DMS153 treated with DMSO at 0.1 percent for 48 hours (cell line): ENCODE measurements around the gene WDR38.

Source experiments
- DNase-seq: peaks from one replicate; lab custom pipeline; 2025; ENCODE audit not compliant: unreplicated experiment; lab: John Stamatoyannopoulos, UW

WDR38 gene

DNA sequence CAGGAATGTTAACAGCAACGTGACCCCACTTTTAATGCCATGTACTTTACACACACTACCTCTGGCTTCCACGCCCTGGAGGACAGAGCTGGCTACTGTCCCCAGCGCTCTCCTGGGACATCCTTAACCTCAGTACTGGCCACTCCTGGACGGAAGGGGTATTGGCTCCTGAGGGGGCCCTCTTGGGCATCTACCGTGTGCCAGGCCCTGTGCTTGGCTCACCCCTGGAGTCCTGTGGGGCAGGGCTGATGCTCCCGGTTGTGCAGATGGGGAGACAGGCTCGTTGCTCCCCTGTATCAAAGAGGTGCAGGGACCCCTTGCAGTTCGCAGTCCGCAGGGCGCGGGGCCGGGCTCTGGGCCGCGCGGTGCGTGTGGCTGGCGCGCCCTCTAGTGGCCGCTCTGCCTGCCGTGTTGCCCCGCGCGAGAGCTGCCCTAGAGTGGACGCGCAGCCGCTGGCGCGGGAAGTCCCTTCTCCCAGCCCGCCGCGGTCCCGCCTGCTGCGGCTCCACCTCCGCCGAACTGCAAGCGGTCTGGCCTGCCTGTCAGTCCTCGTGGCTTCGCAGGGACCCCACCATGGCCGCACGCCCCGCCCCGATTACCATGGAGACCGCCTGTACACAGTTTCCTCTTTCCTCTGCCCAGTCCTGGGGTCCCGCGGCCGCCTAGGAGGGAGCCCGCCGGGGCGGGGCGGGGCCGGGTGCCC is at the start of gene WDR38:
Gene WDR38 (plus strand): TSS at position 632 of the 703 bp plus-strand sequence. CDS start 72 bp downstream, outside the sequence.
- DNase-seq, result no peak

- no peak for DNase-seq
Measured at GRCh38 chr9:124803911-124804310, 49.3 kb upstream of the WDR38 start.

DNA sequence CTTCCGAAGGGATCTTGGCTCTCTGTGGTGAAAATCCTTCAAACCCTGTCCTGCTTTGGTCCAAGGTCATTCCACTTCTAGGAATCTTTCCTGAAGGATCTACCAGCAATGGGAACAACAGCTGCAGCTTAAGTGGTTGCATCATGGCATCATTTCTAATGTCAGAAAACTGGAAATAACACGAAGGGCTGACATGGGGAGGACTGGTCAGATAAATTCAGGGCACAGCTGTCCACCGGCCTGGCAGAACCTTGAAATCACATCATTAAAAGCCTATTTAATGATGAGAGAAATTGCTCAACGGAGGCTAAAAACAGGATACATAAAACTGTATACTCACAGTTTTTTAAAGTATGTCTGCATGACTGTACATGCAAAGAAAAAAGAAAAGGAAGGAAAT is 48.1 kb upstream of the WDR38 start:
- no peak for DNase-seq

- no peak for DNase-seq
Measured at GRCh38 chr9:124808246-124808956, 44.9 kb upstream of the WDR38 start.

- DNase-seq, result no peak
Measured at GRCh38 chr9:124809211-124809610, 44.0 kb upstream of the WDR38 start.

DNA sequence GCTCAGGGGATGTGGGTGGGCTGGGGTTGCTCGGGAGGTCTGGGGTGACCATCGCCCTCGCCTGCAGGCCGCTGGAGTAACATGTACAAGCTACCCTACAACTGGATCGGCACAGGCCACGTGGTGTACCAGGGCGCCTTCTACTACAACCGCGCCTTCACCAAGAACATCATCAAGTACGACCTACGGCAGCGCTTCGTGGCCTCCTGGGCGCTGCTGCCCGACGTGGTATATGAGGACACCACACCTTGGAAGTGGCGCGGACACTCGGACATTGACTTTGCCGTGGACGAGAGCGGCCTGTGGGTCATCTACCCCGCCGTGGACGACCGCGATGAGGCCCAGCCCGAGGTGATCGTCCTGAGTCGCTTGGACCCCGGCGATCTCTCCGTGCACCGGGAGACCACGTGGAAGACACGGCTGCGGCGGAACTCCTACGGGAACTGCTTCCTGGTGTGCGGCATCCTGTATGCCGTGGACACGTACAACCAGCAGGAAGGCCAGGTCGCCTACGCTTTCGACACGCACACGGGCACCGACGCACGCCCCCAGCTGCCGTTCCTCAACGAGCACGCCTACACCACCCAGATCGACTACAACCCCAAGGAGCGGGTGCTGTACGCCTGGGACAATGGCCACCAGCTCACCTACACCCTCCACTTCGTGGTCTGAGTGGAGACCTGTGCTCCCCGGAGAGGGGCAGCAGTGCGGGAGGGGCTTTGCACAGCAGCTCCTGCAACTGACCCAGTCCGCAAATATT is 43.3 kb upstream of the WDR38 start:
- DNase-seq, result no peak

GRCh38 chr9:124810663-124811355 is 42.5 kb upstream of the WDR38 start:
- DNase-seq, result no peak

DNA sequence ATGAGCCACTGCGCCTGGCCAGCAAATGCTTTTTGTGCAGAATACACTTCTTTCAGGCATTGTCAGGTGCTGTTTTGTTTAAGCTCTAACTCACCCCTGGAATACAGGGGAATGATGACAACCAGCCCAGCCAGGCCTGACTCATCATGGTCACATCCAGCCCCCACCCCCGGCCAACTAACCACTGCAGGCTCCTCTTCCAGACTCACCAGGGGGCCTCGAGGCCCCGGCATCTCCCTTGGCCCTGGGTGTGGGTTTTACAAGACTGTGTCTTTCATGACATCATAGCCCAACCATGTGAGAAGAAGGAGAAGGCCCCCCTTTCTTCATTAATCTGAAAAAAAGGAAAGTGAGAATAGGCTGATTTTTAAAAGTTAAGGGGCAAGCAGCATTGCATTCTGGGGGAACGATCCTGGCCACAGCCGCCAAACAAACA is 40.8 kb upstream of the WDR38 start:
- DNase-seq, result no peak

- DNase-seq, result no peak
Measured at GRCh38 chr9:124813041-124813440, 40.2 kb upstream of the WDR38 start.

DNA sequence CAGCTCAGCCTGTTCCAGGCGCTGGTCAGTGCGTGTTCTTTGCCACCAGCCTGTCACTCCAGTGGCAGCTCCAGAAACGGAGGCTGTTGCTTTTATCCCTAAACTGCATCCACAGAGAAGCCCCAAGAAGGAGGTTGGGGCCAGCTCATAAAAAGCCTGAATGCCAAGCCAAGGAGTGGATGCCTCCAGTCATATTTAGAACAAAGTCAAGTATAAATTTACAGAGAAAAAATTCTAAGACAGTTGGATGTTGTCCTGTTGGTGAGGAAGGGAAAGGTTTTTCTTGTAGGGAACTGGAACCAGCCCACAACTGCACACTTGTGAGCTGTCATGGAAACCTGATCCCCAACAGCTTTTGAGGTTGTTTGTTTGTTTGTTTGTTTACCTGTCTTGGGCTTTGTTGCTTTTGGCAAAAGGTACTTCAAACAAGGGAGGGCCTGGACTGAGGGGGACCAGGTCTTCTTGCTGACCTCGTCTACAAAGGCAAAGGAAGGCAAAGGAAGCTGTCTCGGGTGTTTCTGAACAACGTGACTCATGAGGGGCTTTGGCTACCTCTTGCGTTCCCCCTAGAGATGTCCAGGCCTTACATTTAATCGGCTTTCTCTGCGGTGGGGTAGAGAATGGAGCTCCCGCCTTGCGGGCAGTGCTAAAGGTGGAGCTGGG is 39.6 kb upstream of the WDR38 start:
- no peak for DNase-seq

- no peak for DNase-seq
Measured at GRCh38 chr9:124814164-124814535, 39.1 kb upstream of the WDR38 start.

DNA sequence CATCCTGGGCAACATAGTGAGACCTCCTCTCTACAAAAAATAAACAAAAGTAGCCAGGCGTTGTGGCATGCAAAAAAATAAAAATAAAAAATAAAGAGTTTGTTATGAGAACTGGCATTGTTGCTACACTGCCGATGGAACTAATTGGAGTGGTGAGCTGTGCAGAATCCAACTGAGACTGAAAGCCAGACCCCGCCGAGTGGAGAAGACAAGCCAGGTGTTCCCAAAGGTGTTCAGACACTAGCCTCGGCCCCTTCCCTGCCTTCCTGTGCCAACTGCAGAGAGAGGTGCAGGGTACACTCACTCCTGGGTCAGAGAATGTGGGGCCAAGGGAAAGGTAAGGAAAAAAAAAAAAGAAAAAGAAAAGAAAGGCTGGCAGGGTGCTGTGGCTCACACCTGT is 37.7 kb upstream of the WDR38 start:
- no peak for DNase-seq

DNA sequence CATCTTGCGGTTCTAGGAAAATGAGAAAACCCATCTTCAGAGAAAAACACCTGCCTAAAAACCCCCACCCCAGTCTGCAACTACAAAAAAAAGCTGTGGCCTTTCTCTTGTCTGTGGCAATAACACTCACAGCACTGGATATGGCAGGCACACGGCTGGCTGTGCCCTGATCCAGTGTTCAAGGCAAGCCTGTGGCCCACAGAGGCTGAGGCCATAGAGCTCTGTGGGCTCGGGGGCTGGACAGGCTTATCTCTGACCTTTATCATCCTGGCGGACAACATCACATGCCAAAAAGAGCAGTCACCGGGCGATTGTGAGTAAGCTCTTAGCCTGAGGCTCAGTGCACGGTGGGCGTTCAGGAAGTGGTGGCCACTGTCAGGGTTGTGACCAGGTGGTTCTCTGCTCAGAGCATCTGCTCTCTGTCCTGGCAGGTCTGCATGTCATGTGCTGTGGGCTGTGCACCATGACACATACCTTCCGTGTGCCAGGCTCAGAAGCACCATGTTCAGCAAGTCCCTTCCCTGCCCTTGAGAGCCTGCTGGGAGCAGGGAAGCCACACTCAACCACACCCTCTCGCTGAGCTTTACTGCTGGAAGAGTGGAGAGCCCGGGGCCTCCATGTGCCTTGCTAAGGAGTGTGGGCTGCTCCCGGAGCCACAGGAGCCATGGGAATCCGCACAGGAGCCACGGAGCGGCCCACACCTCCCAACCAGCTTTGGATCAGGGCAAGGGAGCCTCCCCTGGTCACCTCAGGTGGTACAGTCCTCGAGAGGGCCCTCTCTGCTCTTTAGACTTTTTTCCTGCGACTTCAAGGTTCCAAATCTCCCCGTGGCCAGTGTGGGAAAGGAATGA is 34.6 kb upstream of the WDR38 start:
- DNase-seq, result no peak

DNA sequence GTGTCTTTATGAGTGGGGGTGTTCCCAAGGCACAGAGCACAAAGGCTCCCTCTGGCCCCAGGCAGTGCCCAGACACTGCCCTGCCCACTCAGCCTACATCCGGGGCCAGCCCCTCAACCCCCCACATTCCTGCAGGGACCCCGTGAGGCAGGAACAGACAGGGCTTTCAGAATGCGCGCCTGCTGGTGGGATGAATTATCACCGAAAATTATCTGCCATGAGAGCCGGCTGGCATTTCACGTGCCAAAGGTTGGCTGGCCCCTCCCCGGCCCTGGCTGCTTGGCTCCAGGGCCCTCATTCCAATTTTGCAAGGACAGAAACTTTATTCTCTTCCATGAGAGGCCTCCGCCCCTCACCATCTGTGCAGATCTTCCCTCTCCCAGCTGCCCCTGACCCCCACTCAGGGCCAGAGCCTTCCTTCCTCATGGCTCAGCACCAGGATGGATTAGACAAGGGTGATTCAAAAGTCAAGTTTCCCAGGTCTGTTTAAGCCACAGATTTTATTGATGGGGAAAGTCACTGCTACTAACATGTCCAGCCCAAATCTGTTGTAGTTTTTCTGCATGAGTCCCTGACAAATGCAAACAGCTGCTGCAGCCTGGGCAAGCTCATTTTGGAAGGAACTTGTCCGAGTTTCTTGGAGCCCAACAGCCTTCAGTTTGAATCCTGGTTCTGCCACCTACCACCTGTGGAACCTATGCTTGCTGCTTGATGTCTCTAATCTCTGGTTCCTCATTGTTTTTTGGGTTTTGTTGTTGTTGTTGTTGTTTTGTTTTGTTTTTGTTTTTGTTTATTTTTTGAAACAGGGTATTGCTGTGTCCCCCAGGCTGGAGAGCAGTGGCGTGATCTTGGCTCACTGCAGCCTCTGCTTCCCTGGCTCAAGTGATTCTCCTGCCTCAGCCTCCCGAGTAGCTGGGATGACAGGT is 32.3 kb upstream of the WDR38 start:
- no peak for DNase-seq

GRCh38 chr9:124828489-124829333 is 24.5 kb upstream of the WDR38 start:
- DNase-seq, result no peak

GRCh38 chr9:124829334-124829669 is 24.0 kb upstream of the WDR38 start:
- no peak for DNase-seq

DNA sequence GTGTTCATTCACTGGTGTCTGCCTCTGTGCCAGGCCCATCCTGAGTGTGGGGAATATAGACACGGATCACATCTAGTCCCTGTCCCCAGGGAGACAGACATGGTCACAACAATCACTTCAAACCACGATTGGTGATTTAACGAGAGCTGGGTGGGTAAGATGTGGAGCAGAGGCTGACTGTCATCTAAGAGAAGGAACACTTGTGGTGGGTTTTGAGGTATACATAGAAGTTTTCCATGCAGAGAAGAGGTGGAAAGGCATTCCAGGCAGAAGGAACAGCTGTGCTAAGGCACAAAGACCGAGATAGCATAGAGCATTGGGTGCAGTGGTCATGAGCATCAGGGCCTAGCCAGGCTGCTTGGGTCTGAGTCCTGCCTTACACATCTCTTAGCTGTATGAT is 22.7 kb upstream of the WDR38 start:
- DNase-seq, result no peak
